HCT116 (cell line): ENCODE measurements around the gene UBE2N. TPM values are rescaled to one million over a fixed set of nuclear protein-coding genes. Genes with fewer than 3 reads are reported as not detected.

Source experiments
- ATAC-seq: fragments of 200-7000 bp; cut with Tn5 transposase; 2 replicates; pipeline ENCODE4 v1.9.1; 2020; ENCODE audit warnings: mild to moderate bottlenecking, moderate library complexity
- BruUV-seq: library from RNA; stranded (reverse); fragments of 400-500 nt; replicated peaks from 2 replicates; lab custom pipeline; 2021; lab: Mats Ljungman, UMichigan
- CTCF ChIA-PET: fragments of 300-600 bp; sonication (Branson Sonifier 250); formaldehyde crosslinking; loops from one replicate; lab custom pipeline; 2021; ENCODE audit warnings: antibody characterized with exemption; lab: Charles Lee
- POLR2A ChIA-PET: fragments of 300-600, 350-600 bp; sonication (Branson Sonifier 250); formaldehyde crosslinking; loops from one replicate; lab custom pipeline; 2021; ENCODE audit warnings: antibody characterized with exemption; lab: Charles Lee
- RAD21 ChIA-PET, 2 experiments: fragments of 300-600 bp; sonication (Branson Sonifier 250); formaldehyde crosslinking; loops; one replicate each; lab custom pipeline; 2023; ENCODE audit warnings: low total read pairs in 2 of 2; ENCODE audit not compliant: uncharacterized antibody in 2 of 2, unreplicated experiment in 2 of 2, low non-redundant PET in 1 of 2; lab: Charles Lee
- DNase-seq: peaks from one replicate; pipeline ENCODE4 v3.0.0-alpha.2; 2010; ENCODE audit warnings: low read depth, low spot score
- H2AFZ ChIP-seq: fragments of 200-600 bp; shearing (Covaris generic), sonication (generic); 2 replicates; pipeline ENCODE4 v1.6.1; 2017; ENCODE audit warnings: low read depth, mixed run types, mixed read lengths, antibody characterized with exemption, low read length; ENCODE audit not compliant: poor library complexity, severe bottlenecking
- H3K27ac ChIP-seq: 2 replicates; pipeline ENCODE4 v1.5.1; 2012; ENCODE audit warnings: low read depth, low read length
- H3K27me3 ChIP-seq: fragments of 200-600 bp; sonication (generic); 2 replicates; pipeline ENCODE4 v1.6.1; 2016; ENCODE audit warnings: mixed run types, low read length, mixed read lengths; ENCODE audit not compliant: insufficient read depth
- H3K36me3 ChIP-seq, 2 experiments: fragments of 200-500 bp in 1 of 2; fragments of 200-600 bp in 1 of 2; sonication (Bioruptor generic) in 1 of 2; sonication (generic) in 1 of 2; 2 replicates each; pipeline versions ENCODE4 v1.5.1 to v1.6.1; 2014 to 2016; ENCODE audit warnings: low read length in 2 of 2, inconsistent platforms in 1 of 2, mixed read lengths in 1 of 2, mixed run types in 1 of 2; ENCODE audit not compliant: insufficient read depth in 2 of 2, control insufficient read depth in 1 of 2
- H3K4me1 ChIP-seq, 2 experiments: fragments of 200-600 bp in 1 of 2; sonication (generic) in 1 of 2; 2 replicates each; pipeline versions ENCODE4 v1.5.1 to v1.6.1; 2012 to 2017; ENCODE audit warnings: low read length in 2 of 2, inconsistent platforms in 1 of 2, mild to moderate bottlenecking in 1 of 2, mixed read lengths in 1 of 2, mixed run types in 1 of 2, moderate library complexity in 1 of 2; ENCODE audit not compliant: insufficient read depth in 2 of 2, control insufficient read depth in 1 of 2
- H3K4me2 ChIP-seq: fragments of 200-600 bp; sonication (generic); 2 replicates; pipeline ENCODE4 v1.6.1; 2017; ENCODE audit warnings: mixed run types, low read length, mixed read lengths
- H3K4me3 ChIP-seq, 2 experiments: fragments of 200-600 bp in 1 of 2; sonication (generic) in 1 of 2; replicated peaks in 1 of 2; 2 replicates each; pipeline ENCODE4 v1.5.1; 2011 to 2016; ENCODE audit warnings: low read length in 2 of 2, control low read depth in 1 of 2, low read depth in 1 of 2, mild to moderate bottlenecking in 1 of 2, mixed read lengths in 1 of 2, mixed run types in 1 of 2
- H3K79me2 ChIP-seq: fragments of 200-600 bp; sonication (generic); 2 replicates; pipeline ENCODE4 v1.6.1; 2017; ENCODE audit warnings: mild to moderate bottlenecking, mixed run types, low read length, moderate library complexity, mixed read lengths; ENCODE audit not compliant: insufficient read depth
- H3K9ac ChIP-seq: fragments of 200-600 bp; sonication (generic); 2 replicates; pipeline ENCODE4 v1.6.1; 2016; ENCODE audit warnings: low read length, mixed read lengths
- H3K9me2 ChIP-seq: fragments of 200-600 bp; sonication (generic), shearing (Covaris generic); 2 replicates; pipeline ENCODE4 v1.6.1; 2017; ENCODE audit warnings: mixed run types, mild to moderate bottlenecking, moderate library complexity; ENCODE audit not compliant: insufficient read depth
- H3K9me3 ChIP-seq, 2 experiments: fragments of 200-500 bp in 1 of 2; fragments of 200-600 bp in 1 of 2; sonication (Bioruptor generic) in 1 of 2; sonication (generic) in 1 of 2; 2 replicates each; pipeline ENCODE4 v1.6.1; 2014 to 2017; ENCODE audit warnings: low read length in 2 of 2, mixed read lengths in 2 of 2, inconsistent platforms in 1 of 2, low read depth in 1 of 2, mild to moderate bottlenecking in 1 of 2, mixed run types in 1 of 2, moderate library complexity in 1 of 2; ENCODE audit not compliant: control insufficient read depth in 1 of 2, insufficient read depth in 1 of 2
- H4K20me1 ChIP-seq: fragments of 200-600 bp; sonication (generic), shearing (Covaris generic); 2 replicates; pipeline ENCODE4 v1.6.1; 2017; ENCODE audit warnings: mixed run types, mild to moderate bottlenecking, moderate library complexity; ENCODE audit not compliant: insufficient read depth
- CBX3 ChIP-seq: IDR thresholded peaks from 2 replicates; pipeline ENCODE4 v1.6.1; 2012; ENCODE audit warnings: low read depth
- CEBPB ChIP-seq: IDR thresholded peaks from 2 replicates; pipeline ENCODE4 v1.6.1; 2012; ENCODE audit warnings: low read depth
- ELF1 ChIP-seq: IDR thresholded peaks from 2 replicates; pipeline ENCODE4 v1.6.1; 2012; ENCODE audit warnings: low read depth, borderline replicate concordance
- EZH2 ChIP-seq: fragments of 200-600 bp; sonication (generic); IDR thresholded peaks from 2 replicates; pipeline ENCODE4 v1.6.1; 2017; ENCODE audit warnings: antibody characterized with exemption, mixed run types
- FOSL1 ChIP-seq: IDR thresholded peaks from 2 replicates; pipeline ENCODE4 v1.6.1; 2012; ENCODE audit warnings: low read depth
- POLR2A ChIP-seq: IDR thresholded peaks from 2 replicates; pipeline ENCODE4 v1.7.0; 2011; ENCODE audit warnings: borderline replicate concordance; ENCODE audit not compliant: insufficient read depth, insufficient read length; ENCODE audit errors: extremely low read depth
- RAD21 ChIP-seq: IDR thresholded peaks from 2 replicates; pipeline ENCODE4 v1.6.1; 2012; ENCODE audit warnings: low read depth, mild to moderate bottlenecking
- SP1 ChIP-seq: IDR thresholded peaks from 2 replicates; pipeline ENCODE4 v1.6.1; 2012; ENCODE audit warnings: low read depth
- SRF ChIP-seq: IDR thresholded peaks from 2 replicates; pipeline ENCODE4 v1.6.1; 2012; ENCODE audit warnings: low read depth
- TCF7L2 ChIP-seq: IDR thresholded peaks from 2 replicates; pipeline ENCODE4 v1.7.0; 2011; ENCODE audit warnings: borderline replicate concordance, inconsistent platforms; ENCODE audit not compliant: insufficient read depth, insufficient read length; ENCODE audit errors: extremely low read depth
- ZNF274 ChIP-seq: fragments of 200-500 bp; sonication (Bioruptor generic); IDR thresholded peaks from 2 replicates; pipeline ENCODE4 v1.6.1; 2014; ENCODE audit warnings: mild to moderate bottlenecking, low read depth, low read length, inconsistent platforms
- intact Hi-C: fragments of 100-400 bp; cut with micrococcal nuclease; formaldehyde crosslinking; loops from 2 replicates; pipeline ENCODE4 v1.10.0; 2022
- total RNA-seq: library from RNA; stranded (reverse); gene quantifications from one replicate; pipeline ENCODE4 v1.2.1, GENCODE V29; 2021; ENCODE audit not compliant: unreplicated experiment
- TF ChIP-seq, protein P1 (sequence below), 3 experiments: fragments of 200-600 bp in 1 of 3; sonication (generic) in 1 of 3; IDR thresholded peaks in 2 of 3; conservative IDR thresholded peaks in 1 of 3; 2 replicates each; pipeline ENCODE4 v1.5.1; 2012 to 2017; ENCODE audit warnings: low read depth in 2 of 3, low read length in 2 of 3, antibody characterized with exemption in 1 of 3, borderline replicate concordance in 1 of 3, control low read depth in 1 of 3, mild to moderate bottlenecking in 1 of 3, mixed read lengths in 1 of 3, mixed run types in 1 of 3, moderate library complexity in 1 of 3; ENCODE audit not compliant: insufficient read depth in 1 of 3
- TF ChIP-seq, protein P2 (sequence below): IDR thresholded peaks from 2 replicates; pipeline ENCODE4 v1.6.1; 2012

UBE2N gene
- total RNA-seq, 1 experiment from 2014 or later: 140 TPM

DNA sequence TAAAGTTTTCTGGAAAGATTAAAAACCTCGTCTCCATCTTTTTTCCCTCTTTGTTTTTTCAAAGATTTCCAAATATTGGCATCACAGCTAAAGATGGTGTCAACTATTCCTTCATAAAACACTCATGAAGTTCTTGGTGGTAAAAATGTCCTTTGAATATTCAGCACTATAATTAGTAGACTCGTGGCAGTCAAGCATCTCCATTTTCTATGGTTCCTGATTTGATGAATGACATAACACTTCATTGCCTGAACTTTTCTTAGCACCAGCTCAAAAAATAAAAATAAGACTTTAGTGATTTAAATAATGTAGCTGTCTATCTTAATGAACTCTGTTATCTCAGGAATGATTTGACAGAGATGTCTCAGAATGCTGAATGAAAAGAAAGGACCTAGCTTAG, 19.7 kb downstream of the UBE2N start:
- Histone ChIP-seq H3K27me3 (no peaks in the 10 kb centered on the region), H3K27ac (no peak overlapping the region), H3K9me2 (no peaks in the 10 kb centered on the region), H3K4me1 (no peaks in the 10 kb centered on the region), H2AFZ (no peak overlapping the region), H3K9ac (no peak overlapping the region), H3K4me2 (no peak overlapping the region), H3K4me3 (no peak overlapping the region), H4K20me1 (peaks cover 78% of the 10 kb centered on the region), H3K79me2 (peaks cover 100% of the 10 kb centered on the region), H3K36me3 (no peaks in the 10 kb centered on the region), H3K9me3 (no peaks in the 10 kb centered on the region)
- ChIA-PET CTCF (interaction anchor here (3.8 kb wide), 1 partner anchor 679 kb away, joined by 35 read pairs; no protein-coding TSS in a partner anchor), POLR2A (no interaction called here), RAD21 (no interaction called here)
- ATAC-seq (no peak), DNase-seq (no peak)
- TF ChIP-seq ELF1: no peak
- no peak for TF ChIP-seq FOSL1
- no peak for TF ChIP-seq TCF7L2
- no peak for TF ChIP-seq ZNF274
- TF ChIP-seq CEBPB: no peak
- no peak for TF ChIP-seq CBX3
- TF ChIP-seq EZH2: no peak
- TF ChIP-seq, protein P1, sequence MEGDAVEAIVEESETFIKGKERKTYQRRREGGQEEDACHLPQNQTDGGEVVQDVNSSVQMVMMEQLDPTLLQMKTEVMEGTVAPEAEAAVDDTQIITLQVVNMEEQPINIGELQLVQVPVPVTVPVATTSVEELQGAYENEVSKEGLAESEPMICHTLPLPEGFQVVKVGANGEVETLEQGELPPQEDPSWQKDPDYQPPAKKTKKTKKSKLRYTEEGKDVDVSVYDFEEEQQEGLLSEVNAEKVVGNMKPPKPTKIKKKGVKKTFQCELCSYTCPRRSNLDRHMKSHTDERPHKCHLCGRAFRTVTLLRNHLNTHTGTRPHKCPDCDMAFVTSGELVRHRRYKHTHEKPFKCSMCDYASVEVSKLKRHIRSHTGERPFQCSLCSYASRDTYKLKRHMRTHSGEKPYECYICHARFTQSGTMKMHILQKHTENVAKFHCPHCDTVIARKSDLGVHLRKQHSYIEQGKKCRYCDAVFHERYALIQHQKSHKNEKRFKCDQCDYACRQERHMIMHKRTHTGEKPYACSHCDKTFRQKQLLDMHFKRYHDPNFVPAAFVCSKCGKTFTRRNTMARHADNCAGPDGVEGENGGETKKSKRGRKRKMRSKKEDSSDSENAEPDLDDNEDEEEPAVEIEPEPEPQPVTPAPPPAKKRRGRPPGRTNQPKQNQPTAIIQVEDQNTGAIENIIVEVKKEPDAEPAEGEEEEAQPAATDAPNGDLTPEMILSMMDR (IDR thresholded peaks at IDR 0.05 in 2 of 3, conservative IDR thresholded peaks at IDR 0.05 in 1 of 3; ENCODE audit: borderline replicate concordance in 1 of 3, insufficient read depth in 1 of 3, low read depth in 2 of 3, low read length in 2 of 3): no peak
- TF ChIP-seq SRF: no peak
- no peak for TF ChIP-seq SP1
- no peak for TF ChIP-seq RAD21
- no peak for TF ChIP-seq POLR2A
- TF ChIP-seq, protein P2, sequence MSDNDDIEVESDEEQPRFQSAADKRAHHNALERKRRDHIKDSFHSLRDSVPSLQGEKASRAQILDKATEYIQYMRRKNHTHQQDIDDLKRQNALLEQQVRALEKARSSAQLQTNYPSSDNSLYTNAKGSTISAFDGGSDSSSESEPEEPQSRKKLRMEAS: no peak
- BruUV-seq: no TSS peak
- intact Hi-C loops: no loop called here
